Keratinocyte (primary cell): ENCODE measurements around the gene RELT.

Experiments
- CTCF ChIP-seq, 3 experiments: IDR thresholded peaks in 1 of 3; conservative IDR thresholded peaks in 1 of 3; optimal IDR thresholded peaks in 1 of 3; 2 replicates in 2 of 3; 3 replicates in 1 of 3; pipeline versions ENCODE3 to v1.5.1; 2011; ENCODE audit warnings: low read length in 3 of 3, mild to moderate bottlenecking in 3 of 3, moderate library complexity in 2 of 3, control low read depth in 1 of 3, inconsistent platforms in 1 of 3; ENCODE audit not compliant: insufficient read depth in 2 of 3; ENCODE audit errors: extremely low read depth in 1 of 3
- EZH2 ChIP-seq: IDR thresholded peaks from one replicate; pipeline ENCODE4 v1.6.1; 2012; ENCODE audit warnings: inconsistent platforms, mild to moderate bottlenecking, low read length, moderate library complexity

GRCh38 chr11:73383249-73384124, 7.3 kb downstream of the RELT start:
- TF ChIP-seq CTCF (optimal IDR thresholded peaks at IDR 0.05 in 1 of 3, IDR thresholded peaks at IDR 0.05 in 1 of 3, conservative IDR thresholded peaks at IDR 0.05 in 1 of 3; ENCODE audit: extremely low read depth in 1 of 3, insufficient read depth in 2 of 3, low read length in 3 of 3), result peak in 2 of 3 experiments; percentile 0 to 13
- no peak for TF ChIP-seq EZH2
